Thoracic aorta (tissue), 2 donors: ENCODE data around the gene MTERF1. TPM values are rescaled to one million over a fixed set of nuclear protein-coding genes. Genes with fewer than 3 reads are reported as not detected.

ENCODE experiments used
- ATAC-seq: fragments of 150-250 bp; one replicate; pipeline ENCODE4 v1.8.0; 2017; ENCODE audit warnings: low read depth; ENCODE audit not compliant: insufficient number of reproducible peaks, low FRiP score
- DNase-seq: peaks from one replicate; pipeline ENCODE4 v3.0.0-alpha.2; 2020; ENCODE audit warnings: low spot score
- H3K27ac ChIP-seq, 2 donors: fragments of 200-600 bp; sonication (generic); 1 replicate in 1 of 2; 2 replicates in 1 of 2; pipeline ENCODE4 v1.5.1; 2016; ENCODE audit warnings: mild to moderate bottlenecking in 2 of 2, moderate library complexity in 2 of 2
- H3K27me3 ChIP-seq: fragments of 200-600 bp; sonication (generic); replicated peaks from 2 replicates; pipeline ENCODE4 v1.6.0; 2016; ENCODE audit warnings: mild to moderate bottlenecking; ENCODE audit not compliant: insufficient read depth
- H3K36me3 ChIP-seq: fragments of 200-600 bp; sonication (generic); one replicate; pipeline ENCODE4 v1.5.1; 2016
- H3K4me1 ChIP-seq, 2 donors: fragments of 200-600 bp; sonication (generic); 1 replicate in 1 of 2; 2 replicates in 1 of 2; pipeline versions ENCODE4 v1.5.1 to v1.6.0; 2016; ENCODE audit warnings: low read depth in 2 of 2, mild to moderate bottlenecking in 1 of 2; ENCODE audit not compliant: control insufficient read depth in 1 of 2
- H3K4me3 ChIP-seq: fragments of 200-600 bp; sonication (generic); 2 replicates; pipeline ENCODE4 v1.5.1; 2016; ENCODE audit warnings: mild to moderate bottlenecking
- H3K9me3 ChIP-seq: fragments of 200-600 bp; sonication (generic); 2 replicates; pipeline ENCODE4 v1.5.1; 2016
- CTCF ChIP-seq: fragments of 200-600 bp; sonication (generic); IDR thresholded peaks from one replicate; pipeline ENCODE4 v1.5.1; 2019; ENCODE audit warnings: antibody characterized with exemption
- total RNA-seq, 2 donors: library from RNA; depleted of rRNA; stranded (reverse); fragments of >200 nt; gene quantifications; one replicate each; pipeline versions ENCODE4 v1.1.0 to v1.2.3, GENCODE V29; 2016

The MTERF1 gene
- total RNA-seq, 2 donors from 2014 or later, result 6.1 to 13.3 TPM

- DNase-seq (no peak), ATAC-seq (no peak)
- H3K27ac ChIP-seq, result no peak overlapping the region
- H3K27me3 ChIP-seq, result no peaks in the 10 kb centered on the region
- no peak overlapping the region for H3K4me3 ChIP-seq
- no peaks in the 10 kb centered on the region for H3K9me3 ChIP-seq
- no peak for TF ChIP-seq CTCF
- no peaks in the 10 kb centered on the region for H3K4me1 ChIP-seq
- no peaks in the 10 kb centered on the region for H3K36me3 ChIP-seq
Measured at GRCh38 chr7:91916051-91916440, 35.5 kb upstream of the MTERF1 start.

DNA sequence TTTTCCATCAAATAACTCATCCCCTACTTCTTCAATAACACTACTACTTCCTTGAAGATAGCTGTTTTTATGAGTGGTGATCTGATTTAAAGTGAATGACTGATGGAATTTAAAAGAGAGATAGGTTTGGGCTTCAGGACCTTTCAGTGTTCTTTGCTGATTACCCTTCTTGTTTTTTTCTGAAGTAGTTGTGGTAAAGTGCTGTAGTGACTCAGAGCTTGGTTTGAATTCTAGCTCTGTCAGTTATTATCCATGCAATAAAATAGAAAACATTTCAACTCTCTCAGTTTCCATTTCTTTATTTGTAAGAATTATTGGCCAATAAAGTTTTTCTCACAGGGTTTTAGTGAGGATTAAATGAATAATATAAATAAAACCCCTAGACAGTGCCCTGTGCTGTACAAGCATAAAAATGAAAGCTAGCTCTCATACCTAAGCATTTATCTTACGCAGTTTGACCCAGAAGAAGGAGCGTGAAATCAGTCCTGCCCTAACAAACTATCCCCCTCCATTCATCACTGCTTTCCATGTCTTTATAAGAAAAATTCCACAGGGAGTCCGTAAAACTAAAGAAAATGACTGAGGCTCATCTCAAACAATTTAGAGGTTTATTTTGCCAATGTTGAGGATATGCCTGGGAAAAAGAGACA, 35.0 kb upstream of the MTERF1 start:
- no peak overlapping the region for H3K27ac ChIP-seq
- ATAC-seq, result no peak
- no peaks in the 10 kb centered on the region for H3K27me3 ChIP-seq

GRCh38 chr7:91913612-91914011, 33.1 kb upstream of the MTERF1 start:
- TF ChIP-seq CTCF, result no peak
- H3K27ac ChIP-seq, result no peak overlapping the region
- no peak for ATAC-seq

More for the DNA sequence above, 35.0 kb upstream of the MTERF1 start:
- no peak for TF ChIP-seq CTCF
- Histone ChIP-seq H3K36me3 (no peaks in the 10 kb centered on the region), H3K4me3 (no peak overlapping the region), H3K4me1 (no peaks in the 10 kb centered on the region), H3K9me3 (no peaks in the 10 kb centered on the region)
- no peak for DNase-seq

DNA sequence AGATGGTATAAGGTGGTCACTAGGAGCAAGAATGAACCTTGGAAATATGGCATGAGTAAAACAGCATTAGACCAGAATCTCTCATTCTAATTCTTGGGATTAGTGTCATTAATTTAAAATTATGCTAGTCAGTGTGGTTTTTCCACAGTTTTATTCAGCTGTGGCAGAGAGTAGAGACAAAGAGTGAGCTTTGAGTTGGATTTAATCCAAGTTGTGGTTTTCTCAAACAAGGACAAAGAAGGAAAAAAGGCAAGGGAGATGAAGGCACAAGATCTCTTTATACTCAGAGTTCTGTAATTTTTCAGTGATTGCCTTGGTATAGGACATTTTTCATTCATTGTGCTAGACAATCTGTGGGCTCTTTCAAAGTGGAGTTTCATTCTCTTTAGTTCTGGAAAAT, 32.0 kb upstream of the MTERF1 start:
- H3K4me3 ChIP-seq, result no peak overlapping the region
- DNase-seq (no peak), ATAC-seq (no peak)
- H3K27ac ChIP-seq, result no peak overlapping the region
- no peaks in the 10 kb centered on the region for H3K9me3 ChIP-seq
- H3K4me1 ChIP-seq, result no peaks in the 10 kb centered on the region
- no peak for TF ChIP-seq CTCF
- H3K36me3 ChIP-seq, result no peaks in the 10 kb centered on the region
- H3K27me3 ChIP-seq, result no peaks in the 10 kb centered on the region

More at GRCh38 chr7:91913612-91914011, 33.1 kb upstream of the MTERF1 start:
- Histone ChIP-seq H3K36me3 (no peaks in the 10 kb centered on the region), H3K4me3 (no peak overlapping the region), H3K4me1 (no peaks in the 10 kb centered on the region), H3K27me3 (no peaks in the 10 kb centered on the region), H3K9me3 (no peaks in the 10 kb centered on the region)
- no peak for DNase-seq

- ATAC-seq (no peak), DNase-seq (no peak)
- TF ChIP-seq CTCF, result no peak
- Histone ChIP-seq H3K36me3 (no peaks in the 10 kb centered on the region), H3K27me3 (no peaks in the 10 kb centered on the region), H3K4me3 (no peak overlapping the region), H3K9me3 (no peaks in the 10 kb centered on the region), H3K4me1 (no peaks in the 10 kb centered on the region), H3K27ac (no peak overlapping the region)
Measured at GRCh38 chr7:91911121-91911520, 30.6 kb upstream of the MTERF1 start.
